ENCODE results near the gene PLEKHA4.

GRCh38 chr19:48821633-48822032, 46.8 kb downstream of the PLEKHA4 start:
- TF ChIP-seq CTCF (IDR thresholded peaks at IDR 0.05; ENCODE audit: low read depth, low read length, missing input control), result no peak
- TF ChIP-seq, protein P1, sequence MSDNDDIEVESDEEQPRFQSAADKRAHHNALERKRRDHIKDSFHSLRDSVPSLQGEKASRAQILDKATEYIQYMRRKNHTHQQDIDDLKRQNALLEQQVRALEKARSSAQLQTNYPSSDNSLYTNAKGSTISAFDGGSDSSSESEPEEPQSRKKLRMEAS (IDR thresholded peaks at IDR 0.05), result no peak
- no peak for TF ChIP-seq YY1 (IDR thresholded peaks at IDR 0.05)
- TF ChIP-seq HNF4A (conservative IDR thresholded peaks at IDR 0.05), result no peak
- no peak for TF ChIP-seq GABPA (IDR thresholded peaks at IDR 0.05 in 1 of 2, conservative IDR thresholded peaks at IDR 0.05 in 1 of 2)
- TF ChIP-seq, protein P2, sequence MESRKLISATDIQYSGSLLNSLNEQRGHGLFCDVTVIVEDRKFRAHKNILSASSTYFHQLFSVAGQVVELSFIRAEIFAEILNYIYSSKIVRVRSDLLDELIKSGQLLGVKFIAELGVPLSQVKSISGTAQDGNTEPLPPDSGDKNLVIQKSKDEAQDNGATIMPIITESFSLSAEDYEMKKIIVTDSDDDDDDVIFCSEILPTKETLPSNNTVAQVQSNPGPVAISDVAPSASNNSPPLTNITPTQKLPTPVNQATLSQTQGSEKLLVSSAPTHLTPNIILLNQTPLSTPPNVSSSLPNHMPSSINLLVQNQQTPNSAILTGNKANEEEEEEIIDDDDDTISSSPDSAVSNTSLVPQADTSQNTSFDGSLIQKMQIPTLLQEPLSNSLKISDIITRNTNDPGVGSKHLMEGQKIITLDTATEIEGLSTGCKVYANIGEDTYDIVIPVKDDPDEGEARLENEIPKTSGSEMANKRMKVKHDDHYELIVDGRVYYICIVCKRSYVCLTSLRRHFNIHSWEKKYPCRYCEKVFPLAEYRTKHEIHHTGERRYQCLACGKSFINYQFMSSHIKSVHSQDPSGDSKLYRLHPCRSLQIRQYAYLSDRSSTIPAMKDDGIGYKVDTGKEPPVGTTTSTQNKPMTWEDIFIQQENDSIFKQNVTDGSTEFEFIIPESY (IDR thresholded peaks at IDR 0.05), result no peak
- TF ChIP-seq JUND (IDR thresholded peaks at IDR 0.05), result no peak
- TF ChIP-seq, protein P3, sequence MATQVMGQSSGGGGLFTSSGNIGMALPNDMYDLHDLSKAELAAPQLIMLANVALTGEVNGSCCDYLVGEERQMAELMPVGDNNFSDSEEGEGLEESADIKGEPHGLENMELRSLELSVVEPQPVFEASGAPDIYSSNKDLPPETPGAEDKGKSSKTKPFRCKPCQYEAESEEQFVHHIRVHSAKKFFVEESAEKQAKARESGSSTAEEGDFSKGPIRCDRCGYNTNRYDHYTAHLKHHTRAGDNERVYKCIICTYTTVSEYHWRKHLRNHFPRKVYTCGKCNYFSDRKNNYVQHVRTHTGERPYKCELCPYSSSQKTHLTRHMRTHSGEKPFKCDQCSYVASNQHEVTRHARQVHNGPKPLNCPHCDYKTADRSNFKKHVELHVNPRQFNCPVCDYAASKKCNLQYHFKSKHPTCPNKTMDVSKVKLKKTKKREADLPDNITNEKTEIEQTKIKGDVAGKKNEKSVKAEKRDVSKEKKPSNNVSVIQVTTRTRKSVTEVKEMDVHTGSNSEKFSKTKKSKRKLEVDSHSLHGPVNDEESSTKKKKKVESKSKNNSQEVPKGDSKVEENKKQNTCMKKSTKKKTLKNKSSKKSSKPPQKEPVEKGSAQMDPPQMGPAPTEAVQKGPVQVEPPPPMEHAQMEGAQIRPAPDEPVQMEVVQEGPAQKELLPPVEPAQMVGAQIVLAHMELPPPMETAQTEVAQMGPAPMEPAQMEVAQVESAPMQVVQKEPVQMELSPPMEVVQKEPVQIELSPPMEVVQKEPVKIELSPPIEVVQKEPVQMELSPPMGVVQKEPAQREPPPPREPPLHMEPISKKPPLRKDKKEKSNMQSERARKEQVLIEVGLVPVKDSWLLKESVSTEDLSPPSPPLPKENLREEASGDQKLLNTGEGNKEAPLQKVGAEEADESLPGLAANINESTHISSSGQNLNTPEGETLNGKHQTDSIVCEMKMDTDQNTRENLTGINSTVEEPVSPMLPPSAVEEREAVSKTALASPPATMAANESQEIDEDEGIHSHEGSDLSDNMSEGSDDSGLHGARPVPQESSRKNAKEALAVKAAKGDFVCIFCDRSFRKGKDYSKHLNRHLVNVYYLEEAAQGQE (IDR thresholded peaks at IDR 0.05), result no peak
- TF ChIP-seq RXRA (IDR thresholded peaks at IDR 0.05), result no peak
- no peak for TF ChIP-seq SP1 (IDR thresholded peaks at IDR 0.05)
- no peak for TF ChIP-seq RAD21 (IDR thresholded peaks at IDR 0.05)
- TF ChIP-seq FOXA1 (IDR thresholded peaks at IDR 0.05), result no peak
- no peak for TF ChIP-seq EGR1 (IDR thresholded peaks at IDR 0.05; ENCODE audit: low read depth in 2 of 2)

Measured in liver (tissue), 3 donors.